Brain microvascular endothelial cell (primary cell): Measurements from ENCODE around the gene PSMG2.
A peak's percentile ranks its signal among the peaks of the same experiment; 100 is the strongest.

ENCODE experiments used
- DNase-seq: peaks from one replicate; pipeline ENCODE4 v3.0.0-alpha.2; 2020
- H3K27ac ChIP-seq: fragments of 250-450 bp; sonication (Bioruptor Pico); 2 replicates; pipeline ENCODE4 v1.5.1; 2020; ENCODE audit warnings: mild to moderate bottlenecking, moderate library complexity
- H3K27me3 ChIP-seq: fragments of 250-450 bp; sonication (Bioruptor Pico); replicated peaks from 2 replicates; pipeline ENCODE4 v1.5.1; 2020; ENCODE audit warnings: mild to moderate bottlenecking
- H3K36me3 ChIP-seq: fragments of 250-450 bp; sonication (Bioruptor Pico); replicated peaks from 2 replicates; pipeline ENCODE4 v1.5.1; 2020; ENCODE audit warnings: mild to moderate bottlenecking
- H3K4me3 ChIP-seq: 2 replicates; pipeline ENCODE4 v1.5.1; 2011; ENCODE audit warnings: low read depth, mild to moderate bottlenecking, control low read depth, low read length, moderate library complexity
- CTCF ChIP-seq: IDR thresholded peaks from 2 replicates; pipeline ENCODE4 v1.5.1; 2011; ENCODE audit warnings: low read depth, mild to moderate bottlenecking, moderate library complexity, low read length, control low read depth, inconsistent platforms; ENCODE audit errors: missing control alignments
- in situ Hi-C: cut with HindIII; loops from 2 replicates; pipeline ENCODE4 v1.10.0; 2017; ENCODE audit warnings: low sequenced_read_pairs, low pct_ligation_motif_present

The PSMG2 gene

GRCh38 chr18:12702221-12703095, at the start of gene PSMG2, which contains the start of gene CEP76:
PSMG2 (plus strand) TSS chr18:12703042; CDS start chr18:12703108, 66 bp downstream.
CEP76 (minus strand) TSS chr18:12702723; CDS start chr18:12702548, 175 bp downstream.
- DNase-seq, result peak; percentile 84
- peak within 1 kb of the TSS; percentile 100 for H3K27ac ChIP-seq
- peak within 1 kb of the TSS; percentile 94 for H3K4me3 ChIP-seq
- in situ Hi-C loops, result no loop called here
- peak; percentile 4 for TF ChIP-seq CTCF
- H3K36me3 ChIP-seq, result peaks cover 9% of the 10 kb centered on the region
- H3K27me3 ChIP-seq, result no peaks in the 10 kb centered on the region

GRCh38 chr18:12654971-12655370, 47.9 kb upstream of the PSMG2 start:
- in situ Hi-C loops, result no loop called here
- no peak overlapping the region for H3K27ac ChIP-seq

GRCh38 chr18:12656605-12656937, 46.3 kb upstream of the PSMG2 start:
- Histone ChIP-seq H3K27me3 (no peaks in the 10 kb centered on the region), H3K27ac (peak overlapping the region; percentile 80), H3K4me3 (peak overlapping the region; percentile 78), H3K36me3 (no peaks in the 10 kb centered on the region)
- in situ Hi-C loops, result no loop called here
- no peak for TF ChIP-seq CTCF
- no peak for DNase-seq

More at GRCh38 chr18:12654971-12655370, 47.9 kb upstream of the PSMG2 start:
- no peak overlapping the region for H3K4me3 ChIP-seq
- TF ChIP-seq CTCF, result no peak
- no peaks in the 10 kb centered on the region for H3K36me3 ChIP-seq
- H3K27me3 ChIP-seq, result no peaks in the 10 kb centered on the region
- no peak for DNase-seq

GRCh38 chr18:12656938-12657683, 45.7 kb upstream of the PSMG2 start:
- Histone ChIP-seq H3K27ac (peak overlapping the region; percentile 80), H3K4me3 (peak overlapping the region; percentile 78), H3K36me3 (no peaks in the 10 kb centered on the region), H3K27me3 (no peaks in the 10 kb centered on the region)
- in situ Hi-C loops, result no loop called here
- DNase-seq, result peak; percentile 7
- TF ChIP-seq CTCF, result no peak

GRCh38 chr18:12657684-12658425, 45.0 kb upstream of the PSMG2 start, which contains the start of gene SPIRE1:
SPIRE1 (minus strand) TSS chr18:12658107; CDS start chr18:12657866, 241 bp downstream.
- peak; percentile 11 for DNase-seq

More at GRCh38 chr18:12657684-12658425, 45.0 kb upstream of the PSMG2 start, which contains the start of gene SPIRE1:
- Histone ChIP-seq H3K36me3 (no peaks in the 10 kb centered on the region), H3K4me3 (peak within 1 kb of the TSS; percentile 78), H3K27ac (peak within 1 kb of the TSS; percentile 80), H3K27me3 (no peaks in the 10 kb centered on the region)
- no peak for TF ChIP-seq CTCF
- in situ Hi-C loops, result no loop called here
